Tibial artery (tissue), 4 donors: ENCODE measurements around the gene FBRS.

Source experiments
- DNase-seq, 2 donors: peaks; one replicate each; pipeline ENCODE4 v3.0.0-alpha.2; 2019
- H3K27ac ChIP-seq, 2 donors: fragments of 200-600 bp; sonication (generic) in 1 of 2; 1 replicate in 1 of 2; 2 replicates in 1 of 2; pipeline ENCODE4 v1.5.1; 2018 to 2019; ENCODE audit warnings: mild to moderate bottlenecking in 1 of 2
- H3K27me3 ChIP-seq, 2 donors: fragments of 200-600 bp; sonication (generic) in 1 of 2; one replicate each; pipeline versions ENCODE4 v1.5.1 to v1.6.0; 2016 to 2019
- H3K36me3 ChIP-seq, 3 donors: fragments of 200-600 bp; sonication (generic) in 2 of 3; one replicate each; pipeline ENCODE4 v1.5.1; 2016 to 2019; ENCODE audit warnings: mild to moderate bottlenecking in 2 of 3
- H3K4me1 ChIP-seq, 4 donors: fragments of 200-600 bp; sonication (generic) in 2 of 4; 1 replicate in 3 of 4; 2 replicates in 1 of 4; pipeline ENCODE4 v1.5.1; 2016 to 2019
- H3K4me3 ChIP-seq, 2 donors: fragments of 200-600 bp; sonication (generic) in 1 of 2; 1 replicate in 1 of 2; 2 replicates in 1 of 2; pipeline ENCODE4 v1.5.1; 2018 to 2019; ENCODE audit warnings: mild to moderate bottlenecking in 2 of 2
- H3K9me3 ChIP-seq, 3 donors: fragments of 200-600 bp; sonication (generic) in 1 of 3; one replicate each; pipeline ENCODE4 v1.5.1; 2016 to 2019
- CTCF ChIP-seq, 2 experiments: fragments of 200-600 bp in 1 of 2; fragments of 450-650 bp in 1 of 2; IDR thresholded peaks; one replicate each; pipeline ENCODE4 v1.5.1; 2017 to 2019; ENCODE audit warnings: antibody characterized with exemption in 2 of 2, mild to moderate bottlenecking in 1 of 2, moderate library complexity in 1 of 2
- intact Hi-C: fragments of 100-400 bp; cut with DNase I; formaldehyde crosslinking; loops from one replicate; pipeline ENCODE4 v1.15.0; 2023; ENCODE audit warnings: low total_unique reads

Gene FBRS

GRCh38 chr16:30619202-30619601 is 39.0 kb upstream of the FBRS start:
- intact Hi-C loops: no loop called here
- H3K4me1 ChIP-seq: no peaks in the 10 kb centered on the region
- H3K9me3 ChIP-seq: no peaks in the 10 kb centered on the region
- DNase-seq: no peak
- no peaks in the 10 kb centered on the region for H3K36me3 ChIP-seq
- H3K4me3 ChIP-seq: no peak overlapping the region
- H3K27me3 ChIP-seq: peaks cover 0 to 20% of the 10 kb centered on the region in 2 donors
- no peak overlapping the region for H3K27ac ChIP-seq
- TF ChIP-seq CTCF (IDR thresholded peaks at IDR 0.05): no peak

GRCh38 chr16:30619638-30620037 is 38.6 kb upstream of the FBRS start:
- Histone ChIP-seq H3K4me3 (no peak overlapping the region), H3K4me1 (no peaks in the 10 kb centered on the region), H3K36me3 (no peaks in the 10 kb centered on the region), H3K27me3 (peaks cover 0 to 23% of the 10 kb centered on the region in 2 donors), H3K9me3 (no peaks in the 10 kb centered on the region), H3K27ac (no peak overlapping the region)
- no peak for DNase-seq
- intact Hi-C loops: no loop called here
- no peak for TF ChIP-seq CTCF (IDR thresholded peaks at IDR 0.05)

- Histone ChIP-seq H3K4me3 (no peak overlapping the region), H3K36me3 (no peaks in the 10 kb centered on the region), H3K27ac (no peak overlapping the region), H3K4me1 (no peaks in the 10 kb centered on the region), H3K27me3 (peaks cover 0 to 19% of the 10 kb centered on the region in 2 donors), H3K9me3 (no peaks in the 10 kb centered on the region)
- no peak for DNase-seq
- intact Hi-C loops: no loop called here
- no peak for TF ChIP-seq CTCF (IDR thresholded peaks at IDR 0.05)
Measured at GRCh38 chr16:30620169-30620568, 38.1 kb upstream of the FBRS start.

GRCh38 chr16:30621765-30622164 is 36.5 kb upstream of the FBRS start:
- DNase-seq: no peak
- peaks cover 0 to 10% of the 10 kb centered on the region in 2 donors for H3K27me3 ChIP-seq
- intact Hi-C loops: no loop called here
- H3K4me1 ChIP-seq: no peaks in the 10 kb centered on the region
- no peak for TF ChIP-seq CTCF (IDR thresholded peaks at IDR 0.05)
- no peaks in the 10 kb centered on the region for H3K36me3 ChIP-seq
- no peak overlapping the region for H3K4me3 ChIP-seq
- H3K27ac ChIP-seq: no peak overlapping the region
- H3K9me3 ChIP-seq: no peaks in the 10 kb centered on the region

- DNase-seq: no peak
- Histone ChIP-seq H3K36me3 (no peaks in the 10 kb centered on the region), H3K27ac (no peak overlapping the region), H3K4me1 (no peaks in the 10 kb centered on the region), H3K27me3 (peaks cover 0 to 10% of the 10 kb centered on the region in 2 donors), H3K9me3 (no peaks in the 10 kb centered on the region), H3K4me3 (no peak overlapping the region)
- intact Hi-C loops: no loop called here
- no peak for TF ChIP-seq CTCF (IDR thresholded peaks at IDR 0.05)
Measured at GRCh38 chr16:30622455-30623032, 35.7 kb upstream of the FBRS start.
